ENCODE data around the gene PPIF. TPM values are rescaled to one million over a fixed set of nuclear protein-coding genes. Genes with fewer than 3 reads are reported as not detected.

PPIF gene
- total RNA-seq, 6 experiments from 2014 or later = 53.7 to 106 (median 90.1) TPM

GRCh38 chr10:79342811-79343561 lies 4.3 kb upstream of the PPIF start:
- Histone ChIP-seq H3K9me3 (no peaks in the 10 kb centered on the region), H3K27me3 (no peaks in the 10 kb centered on the region), H3K27ac (peak overlapping the region in 1 of 3 donors; percentile 33), H3K36me3 (no peaks in the 10 kb centered on the region), H3K4me3 (no peak overlapping the region), H3K4me1 (peaks cover 0 to 60% (median 28%) of the 10 kb centered on the region in 4 donors)
- DNase-seq = peak in 2 of 3 donors; percentile 58 to 77
- no peak for TF ChIP-seq POLR2A (IDR thresholded peaks at IDR 0.05)
- TF ChIP-seq CTCF (IDR thresholded peaks at IDR 0.05) = no peak
- peak in 3 of 4 donors; percentile 12 to 34 (median 31) for ATAC-seq
- intact Hi-C loops (cut with DNase I) = no loop called here
- WGBS (ENCODE audit: insufficient coverage, low coverage, low lambda C conversion rate, missing lambda C conversion rate) = 83% methylated on average over 1 of the region's 10 CpGs

- H3K27me3 ChIP-seq = no peaks in the 10 kb centered on the region
- peaks cover 0 to 7% (median 4%) of the 10 kb centered on the region in 4 donors for H3K36me3 ChIP-seq
- H3K9me3 ChIP-seq = no peaks in the 10 kb centered on the region
- WGBS (ENCODE audit: insufficient coverage, low coverage, low lambda C conversion rate, missing lambda C conversion rate) = 89% methylated on average over 1 of the region's 3 CpGs
- ATAC-seq (no peak), DNase-seq (peak in 1 of 3 donors; percentile 28)
- intact Hi-C loops (cut with DNase I) = no loop called here
- H3K4me1 ChIP-seq = peaks cover 0 to 65% (median 34%) of the 10 kb centered on the region in 4 donors
- no peak for TF ChIP-seq POLR2A (IDR thresholded peaks at IDR 0.05)
- TF ChIP-seq CTCF (IDR thresholded peaks at IDR 0.05) = no peak
- no peak overlapping the region for H3K27ac ChIP-seq
- no peak overlapping the region for H3K4me3 ChIP-seq
These were observed 2.6 kb upstream of the PPIF start for GRCh38 chr10:79344502-79345195.

GRCh38 chr10:79345241-79346011 lies 1.8 kb upstream of the PPIF start:
- Histone ChIP-seq H3K4me1 (peaks cover 0 to 60% (median 30%) of the 10 kb centered on the region in 4 donors), H3K9me3 (no peaks in the 10 kb centered on the region), H3K4me3 (no peak overlapping the region), H3K27ac (no peak overlapping the region), H3K36me3 (peaks cover 0 to 15% (median 11%) of the 10 kb centered on the region in 4 donors), H3K27me3 (no peaks in the 10 kb centered on the region)
- DNase-seq (peak in 1 of 3 donors; percentile 54), ATAC-seq (no peak)
- TF ChIP-seq CTCF (IDR thresholded peaks at IDR 0.05) (no peak), POLR2A (IDR thresholded peaks at IDR 0.05) (no peak)
- 18% methylated on average over 2 of the region's 5 CpGs for WGBS (ENCODE audit: insufficient coverage, low coverage, low lambda C conversion rate, missing lambda C conversion rate)
- intact Hi-C loops (cut with DNase I) = no loop called here

- ATAC-seq (no peak), DNase-seq (peak in 1 of 3 donors; percentile 60)
- WGBS (ENCODE audit: insufficient coverage, low coverage, low lambda C conversion rate, missing lambda C conversion rate) = 80% methylated on average over 1 of the region's 2 CpGs
These were observed 1.3 kb upstream of the PPIF start for GRCh38 chr10:79346012-79346340.

More at GRCh38 chr10:79346012-79346340, 1.3 kb upstream of the PPIF start:
- TF ChIP-seq POLR2A (IDR thresholded peaks at IDR 0.05) = no peak
- no peak for TF ChIP-seq CTCF (IDR thresholded peaks at IDR 0.05)
- Histone ChIP-seq H3K9me3 (no peaks in the 10 kb centered on the region), H3K4me3 (no peak overlapping the region), H3K4me1 (peaks cover 0 to 54% (median 29%) of the 10 kb centered on the region in 4 donors), H3K36me3 (peaks cover 0 to 20% (median 13%) of the 10 kb centered on the region in 4 donors), H3K27ac (no peak overlapping the region), H3K27me3 (no peaks in the 10 kb centered on the region)
- intact Hi-C loops (cut with DNase I) = no loop called here
